Astrocyte (in vitro differentiated cells and primary cell): ENCODE results near the gene PPAN.

Experiments
- CTCF ChIP-seq: IDR thresholded peaks from 2 replicates; pipeline ENCODE4 v1.5.1; 2011; ENCODE audit warnings: low read depth, mild to moderate bottlenecking, inconsistent platforms, low read length, moderate library complexity; ENCODE audit not compliant: insufficient read depth
- EZH2 ChIP-seq: IDR thresholded peaks from 2 replicates; pipeline ENCODE4 v1.6.1; 2012; ENCODE audit warnings: mild to moderate bottlenecking, low read length, inconsistent platforms; ENCODE audit not compliant: insufficient read depth

- no peak for TF ChIP-seq EZH2
- TF ChIP-seq CTCF: no peak
Measured at GRCh38 chr19:10114651-10115391, 8.7 kb downstream of the PPAN start.
